ENCODE measurements around the gene PLEKHA1. TPM values are rescaled to one million over a fixed set of nuclear protein-coding genes. Genes with fewer than 3 reads are reported as not detected.

Gene PLEKHA1
- 10 to 100 TPM in 1 of 2 experiments, 1 to 10 TPM in 1; 8.8 to 11.3 TPM for total RNA-seq

DNA sequence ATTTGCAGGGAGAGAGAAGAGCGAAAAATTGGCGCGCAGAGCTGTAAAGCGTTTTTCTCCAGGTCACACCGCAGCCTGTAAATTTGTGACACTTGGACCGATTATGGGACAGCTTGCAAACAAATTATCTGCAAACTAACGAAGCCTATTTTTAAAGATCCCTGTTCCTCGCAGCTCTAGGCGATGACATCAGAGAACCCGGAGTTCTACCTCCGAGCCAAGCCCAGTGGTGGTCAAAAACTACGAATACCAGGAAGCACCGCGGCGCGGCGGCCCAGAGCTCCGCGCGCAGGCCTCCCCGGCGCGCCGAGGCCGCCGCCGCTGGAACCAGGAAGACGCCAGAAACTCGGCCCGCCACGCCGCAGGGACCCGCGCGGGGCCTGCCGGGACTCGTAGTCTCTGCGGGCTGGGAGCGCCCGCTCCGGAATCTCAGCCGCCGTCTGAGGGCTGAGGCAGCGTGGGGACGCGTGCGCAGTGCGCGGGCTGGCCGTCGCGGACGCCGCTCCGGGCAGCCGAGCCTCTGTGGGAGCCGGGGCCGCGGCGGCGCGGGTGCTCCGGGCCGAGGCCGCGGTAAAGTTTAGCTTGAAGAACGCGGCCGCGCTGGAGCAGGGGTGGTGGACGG is at the start of gene PLEKHA1:
TSS of gene PLEKHA1 (plus strand) at position 472 of the 622 bp plus-strand sequence. CDS start 18,493 bp downstream, outside the sequence.
- ChIA-PET POLR2A (interaction anchor here (0.6 to 0.7 kb wide), 2 partner anchors 68 to 1204 kb away, joined by 3 read pairs; no protein-coding TSS in a partner anchor), CTCF (interaction anchor here (1.0 to 1.9 kb wide), 3 partner anchors 14 to 31 kb away, joined by 3 to 5 read pairs (median 3); no protein-coding TSS in a partner anchor)
- Mint-ChIP-seq H3K36me3 (ENCODE audit: low read depth) (peaks cover under 1% of the 10 kb centered on the region), H3K27me3 (peaks cover 36% of the 10 kb centered on the region), H3K9me3 (no peaks in the 10 kb centered on the region), H3K27ac (peak within 1 kb of the TSS; percentile 86), H3K4me1 (peaks cover 30% of the 10 kb centered on the region), H3K4me3 (peak within 1 kb of the TSS; percentile 87)
- peak; percentile 92 for DNase-seq

- Mint-ChIP-seq H3K27ac (no peak overlapping the region), H3K27me3 (peaks cover 25% of the 10 kb centered on the region), H3K36me3 (ENCODE audit: low read depth) (no peaks in the 10 kb centered on the region), H3K4me3 (no peak overlapping the region), H3K4me1 (no peaks in the 10 kb centered on the region), H3K9me3 (no peaks in the 10 kb centered on the region)
- no peak for DNase-seq
- ChIA-PET CTCF (interaction anchor here (0.7 kb wide), 1 partner anchor 157 kb away, joined by 3 read pairs; no protein-coding TSS in a partner anchor), POLR2A (no interaction called here)
Observed at GRCh38 chr10:122325235-122325634, 49.3 kb upstream of the PLEKHA1 start.

DNA sequence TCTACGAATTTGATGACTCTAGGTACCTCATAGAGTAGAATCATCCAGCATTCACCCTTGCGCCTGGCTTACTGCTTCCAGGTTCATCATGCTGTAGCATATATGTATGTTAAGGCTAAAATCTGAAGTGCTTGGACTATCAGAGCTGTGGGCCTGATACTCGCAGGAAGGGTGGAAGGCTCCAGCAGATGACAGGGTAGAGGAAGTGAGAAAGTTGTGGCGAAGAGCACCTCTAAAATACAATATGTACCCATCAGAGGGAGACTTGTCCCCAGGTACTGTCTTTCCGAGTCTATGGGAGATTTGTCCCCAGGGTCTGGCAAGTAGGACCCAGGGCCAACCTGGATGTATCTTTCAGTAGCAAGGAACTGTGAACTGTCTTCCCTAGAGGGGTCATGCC is 48.1 kb upstream of the PLEKHA1 start:
- Mint-ChIP-seq H3K27ac (no peak overlapping the region), H3K4me3 (no peak overlapping the region), H3K27me3 (peaks cover 26% of the 10 kb centered on the region), H3K36me3 (ENCODE audit: low read depth) (no peaks in the 10 kb centered on the region), H3K9me3 (no peaks in the 10 kb centered on the region), H3K4me1 (no peaks in the 10 kb centered on the region)
- POLR2A ChIA-PET, result no interaction called here
- CTCF ChIA-PET, result no interaction called here
- DNase-seq, result no peak

DNA sequence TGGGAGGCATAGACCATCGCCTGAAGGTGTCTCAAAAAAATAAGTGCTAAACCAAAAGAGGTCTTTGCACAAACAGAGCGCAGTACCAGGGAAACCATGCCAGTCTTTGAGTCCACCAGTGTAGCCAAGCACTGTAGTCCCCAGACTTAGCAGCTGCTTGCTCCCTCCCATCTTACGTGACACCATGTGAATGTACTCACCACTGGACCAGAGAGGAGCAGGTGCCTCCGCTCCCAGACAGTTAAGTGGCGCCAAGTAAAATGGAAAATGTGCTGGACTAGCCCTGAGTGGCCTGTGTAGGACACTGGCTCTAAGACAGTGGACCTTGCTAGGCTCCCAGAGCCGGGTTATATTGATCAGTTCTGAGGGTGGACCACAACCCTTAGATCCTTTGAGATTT is 47.7 kb upstream of the PLEKHA1 start:
- Mint-ChIP-seq H3K9me3 (no peaks in the 10 kb centered on the region), H3K4me3 (no peak overlapping the region), H3K27ac (no peak overlapping the region), H3K4me1 (no peaks in the 10 kb centered on the region), H3K36me3 (ENCODE audit: low read depth) (no peaks in the 10 kb centered on the region), H3K27me3 (peaks cover 26% of the 10 kb centered on the region)
- ChIA-PET CTCF (no interaction called here), POLR2A (no interaction called here)
- no peak for DNase-seq

- ChIA-PET CTCF (no interaction called here), POLR2A (no interaction called here)
- DNase-seq, result no peak
- Mint-ChIP-seq H3K27ac (no peak overlapping the region), H3K4me3 (no peak overlapping the region), H3K4me1 (no peaks in the 10 kb centered on the region), H3K9me3 (no peaks in the 10 kb centered on the region), H3K36me3 (ENCODE audit: low read depth) (no peaks in the 10 kb centered on the region), H3K27me3 (peaks cover 26% of the 10 kb centered on the region)
Observed at GRCh38 chr10:122327237-122328206, 47.0 kb upstream of the PLEKHA1 start.

DNA sequence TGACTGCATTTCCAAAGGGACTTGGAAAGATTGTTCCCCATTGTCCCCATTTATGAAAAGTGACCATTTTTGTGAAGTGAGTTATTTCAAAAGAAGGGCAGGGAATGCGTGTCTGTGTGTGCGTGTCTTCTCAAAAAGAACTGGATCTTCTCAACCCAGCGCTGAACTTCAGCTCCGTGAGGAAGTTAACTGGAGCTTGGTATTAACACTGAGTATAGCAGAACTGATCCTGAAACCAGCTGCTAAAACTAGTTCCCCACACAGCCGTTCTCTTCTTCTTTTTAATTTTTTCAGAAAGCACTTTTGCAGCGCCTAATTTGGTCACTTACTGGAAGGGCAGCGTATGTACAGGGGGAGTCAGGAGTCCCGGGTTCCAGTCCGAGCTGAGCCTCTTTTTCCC is 45.8 kb upstream of the PLEKHA1 start:
- H3K36me3 Mint-ChIP-seq (ENCODE audit: low read depth), result no peaks in the 10 kb centered on the region
- H3K4me3 Mint-ChIP-seq, result no peak overlapping the region
- CTCF ChIA-PET, result no interaction called here
- H3K4me1 Mint-ChIP-seq, result peaks cover 4% of the 10 kb centered on the region
- peaks cover 20% of the 10 kb centered on the region for H3K27me3 Mint-ChIP-seq
- POLR2A ChIA-PET, result no interaction called here
- H3K9me3 Mint-ChIP-seq, result no peaks in the 10 kb centered on the region
- no peak overlapping the region for H3K27ac Mint-ChIP-seq
- no peak for DNase-seq

DNA sequence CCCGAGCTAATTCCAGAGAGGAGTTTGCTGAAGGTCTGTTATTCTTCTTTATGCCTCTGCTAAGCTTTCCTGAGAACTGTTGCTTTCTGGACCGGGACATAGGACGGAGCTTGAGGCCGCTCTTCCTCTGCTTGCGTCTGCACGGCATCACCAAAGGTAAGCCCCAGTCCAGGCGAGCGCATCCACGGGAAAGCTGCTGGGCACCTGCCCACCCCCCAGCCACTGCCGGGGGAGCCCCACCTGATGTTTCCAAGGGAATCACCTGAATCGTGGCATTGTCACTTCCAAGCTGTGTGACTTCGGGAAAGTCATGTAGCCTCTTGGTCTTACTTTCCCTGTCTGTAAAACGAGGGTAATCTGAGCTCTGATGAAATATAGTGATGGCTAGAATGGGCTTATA is 45.1 kb upstream of the PLEKHA1 start:
- CTCF ChIA-PET, result interaction anchor here (1.0 kb wide), 2 partner anchors 13 to 27 kb away, joined by 3 read pairs; no protein-coding TSS in a partner anchor
- Mint-ChIP-seq H3K4me1 (peaks cover 4% of the 10 kb centered on the region), H3K27ac (no peak overlapping the region), H3K36me3 (ENCODE audit: low read depth) (no peaks in the 10 kb centered on the region), H3K27me3 (peaks cover 20% of the 10 kb centered on the region), H3K9me3 (no peaks in the 10 kb centered on the region), H3K4me3 (no peak overlapping the region)
- POLR2A ChIA-PET, result no interaction called here
- DNase-seq, result no peak

- no peaks in the 10 kb centered on the region for H3K9me3 Mint-ChIP-seq
- no peak for DNase-seq
- peaks cover 18% of the 10 kb centered on the region for H3K27me3 Mint-ChIP-seq
- no peak overlapping the region for H3K27ac Mint-ChIP-seq
- ChIA-PET CTCF (no interaction called here), POLR2A (no interaction called here)
- H3K36me3 Mint-ChIP-seq (ENCODE audit: low read depth), result no peaks in the 10 kb centered on the region
- H3K4me1 Mint-ChIP-seq, result peaks cover 4% of the 10 kb centered on the region
- H3K4me3 Mint-ChIP-seq, result no peak overlapping the region
Observed at GRCh38 chr10:122331100-122331499, 43.4 kb upstream of the PLEKHA1 start.

DNA sequence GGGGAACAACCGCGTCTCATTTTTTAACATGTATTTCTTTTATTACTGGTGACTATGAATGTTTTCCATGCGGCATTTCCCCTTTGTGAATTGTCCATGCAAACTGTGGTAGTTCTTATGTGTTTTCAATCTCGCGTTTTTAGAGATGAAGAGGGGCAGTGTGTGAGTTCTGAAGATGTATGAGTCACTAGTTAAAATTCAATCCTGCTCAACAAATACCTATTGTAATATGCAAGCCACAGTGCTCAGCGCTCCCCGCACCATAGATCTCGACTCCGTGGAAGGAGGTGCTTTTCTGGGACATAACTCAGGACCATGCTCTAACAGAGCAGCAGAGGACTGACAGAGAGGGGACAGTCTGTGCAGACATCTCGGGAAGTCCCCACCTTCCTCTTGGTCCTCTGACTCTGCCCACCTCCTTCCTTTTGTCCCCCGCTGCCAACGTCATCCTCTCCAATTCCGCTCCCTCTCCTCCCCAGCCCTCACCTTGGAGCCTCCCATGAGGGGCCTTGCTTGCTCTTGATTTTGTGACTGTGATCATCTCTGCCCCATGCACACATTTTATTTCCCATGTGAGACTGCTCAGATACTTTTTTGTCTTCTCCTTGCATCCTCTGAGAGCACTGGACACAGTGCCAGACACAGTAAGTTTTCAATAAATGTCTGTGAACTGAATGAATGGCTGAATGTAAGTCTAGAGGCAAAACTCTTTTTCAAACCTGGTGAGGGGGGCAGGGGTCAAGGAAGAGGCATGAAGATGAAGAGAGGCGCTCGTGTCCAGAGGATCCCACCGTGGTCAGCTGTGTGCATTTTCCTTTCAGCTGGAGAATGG is 42.7 kb upstream of the PLEKHA1 start:
- Mint-ChIP-seq H3K36me3 (ENCODE audit: low read depth) (no peaks in the 10 kb centered on the region), H3K9me3 (no peaks in the 10 kb centered on the region), H3K27me3 (peaks cover 21% of the 10 kb centered on the region), H3K27ac (no peak overlapping the region), H3K4me3 (no peak overlapping the region), H3K4me1 (peaks cover 4% of the 10 kb centered on the region)
- POLR2A ChIA-PET, result no interaction called here
- CTCF ChIA-PET, result no interaction called here
- no peak for DNase-seq

GRCh38 chr10:122333037-122333436 is 41.5 kb upstream of the PLEKHA1 start:
- CTCF ChIA-PET, result interaction anchor here (1.2 kb wide), 1 partner anchor 17 kb away, joined by 3 read pairs; no protein-coding TSS in a partner anchor
- H3K4me3 Mint-ChIP-seq, result no peak overlapping the region

GRCh38 chr10:122336332-122336731 is 38.2 kb upstream of the PLEKHA1 start:
- H3K36me3 Mint-ChIP-seq (ENCODE audit: low read depth), result no peaks in the 10 kb centered on the region
- H3K27ac Mint-ChIP-seq, result no peak overlapping the region
- POLR2A ChIA-PET, result no interaction called here
- DNase-seq, result no peak
- no peaks in the 10 kb centered on the region for H3K9me3 Mint-ChIP-seq
- H3K27me3 Mint-ChIP-seq, result peaks cover 11% of the 10 kb centered on the region
- peaks cover 4% of the 10 kb centered on the region for H3K4me1 Mint-ChIP-seq
- CTCF ChIA-PET, result no interaction called here
- H3K4me3 Mint-ChIP-seq, result no peak overlapping the region

More at GRCh38 chr10:122333037-122333436, 41.5 kb upstream of the PLEKHA1 start:
- Mint-ChIP-seq H3K27me3 (peaks cover 21% of the 10 kb centered on the region), H3K27ac (no peak overlapping the region), H3K9me3 (no peaks in the 10 kb centered on the region), H3K4me1 (peaks cover 4% of the 10 kb centered on the region), H3K36me3 (ENCODE audit: low read depth) (no peaks in the 10 kb centered on the region)
- POLR2A ChIA-PET, result no interaction called here
- no peak for DNase-seq

DNA sequence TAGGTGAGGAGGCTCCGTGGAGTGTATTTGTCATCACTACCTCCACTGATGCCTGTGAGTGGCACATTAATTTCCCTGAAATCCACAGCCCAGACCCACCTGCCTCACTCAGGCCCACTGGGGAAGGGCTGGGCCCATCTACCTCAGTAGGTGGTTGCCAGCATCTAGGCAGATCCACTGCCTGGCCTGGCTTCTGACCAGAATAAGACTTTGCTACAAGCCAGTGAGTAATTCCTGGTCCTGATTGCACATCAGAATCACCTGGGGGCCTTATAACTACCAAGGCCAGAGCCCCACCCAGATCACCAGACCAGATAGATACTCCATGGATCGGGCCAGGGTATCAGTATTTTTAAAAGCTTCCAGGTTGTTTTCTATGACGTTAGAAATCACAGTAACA is 37.5 kb upstream of the PLEKHA1 start:
- peaks cover 4% of the 10 kb centered on the region for H3K4me1 Mint-ChIP-seq
- H3K27ac Mint-ChIP-seq, result no peak overlapping the region
- H3K36me3 Mint-ChIP-seq (ENCODE audit: low read depth), result no peaks in the 10 kb centered on the region
- no peak overlapping the region for H3K4me3 Mint-ChIP-seq
- POLR2A ChIA-PET, result no interaction called here
- CTCF ChIA-PET, result no interaction called here
- H3K27me3 Mint-ChIP-seq, result peaks cover 6% of the 10 kb centered on the region
- DNase-seq, result no peak
- H3K9me3 Mint-ChIP-seq, result no peaks in the 10 kb centered on the region

All from activated CD4-positive, alpha-beta T cell treated with anti-CD3 and anti-CD28 coated beads, Interleukin-2, amount 10 ng/mL, durations not matched to agents 7 days and 5 days (primary cell).